ENCODE measurements around the gene PARN. TPM values are rescaled to one million over a fixed set of nuclear protein-coding genes. Genes with fewer than 3 reads are reported as not detected.

PARN gene
- total and polyA plus RNA-seq, 2 of the 8 experiments (the other 6 are each of a cell fraction or from before 2014, with no cell fraction given), result 24.5 to 44.6 TPM

- TF ChIP-seq BACH1 (IDR thresholded peaks at IDR 0.05; ENCODE audit: low read length), result no peak
- TF ChIP-seq SP1 (IDR thresholded peaks at IDR 0.05; ENCODE audit: low read depth, low read length), result peak; percentile 68; the same call in 1 of the 2 replicates
- peak; percentile 45; the same call in 1 of the 2 replicates for TF ChIP-seq MAX (IDR thresholded peaks at IDR 0.05)
- TF ChIP-seq TCF12 (IDR thresholded peaks at IDR 0.05; ENCODE audit: low read depth, low read length), result 0 out of 2 replicates have a peak, but pooled peaks have one; percentile 12
- TF ChIP-seq ZNF274 (IDR thresholded peaks at IDR 0.05; ENCODE audit: borderline replicate concordance, extremely low read depth, low read length), result no peak
- 0 out of 2 replicates have a peak, but pooled peaks have one; percentile 28 for TF ChIP-seq SP4 (IDR thresholded peaks at IDR 0.05; ENCODE audit: low read length)
- 0 out of 2 replicates have a peak, but pooled peaks have one; percentile 31 for TF ChIP-seq E2F6 (IDR thresholded peaks at IDR 0.05)
- TF ChIP-seq ATF3 (IDR thresholded peaks at IDR 0.05; ENCODE audit: insufficient read depth, low read depth, low read length), result no peak
- TF ChIP-seq FOSL1 (IDR thresholded peaks at IDR 0.05; ENCODE audit: insufficient read depth, low read depth, low read length), result no peak
- peak; percentile 98 for TF ChIP-seq TBP (IDR thresholded peaks at IDR 0.05; ENCODE audit: low read depth, low read length)
- no peak for TF ChIP-seq EZH2 (IDR thresholded peaks at IDR 0.05; ENCODE audit: low read depth, low read length, severe bottlenecking)
Observed at GRCh38 chr16:14632693-14633569, 2.9 kb upstream of the PARN start, which contains the start of gene BFAR (continued).
